ENCODE measurements around the gene PKNOX2. TPM values are rescaled to one million over a fixed set of nuclear protein-coding genes. Genes with fewer than 3 reads are reported as not detected.

The PKNOX2 gene
- total RNA-seq, 4 donors from 2014 or later: 0.40 to 5.9 (median 1.1) TPM; not detected in 1

- Histone ChIP-seq H3K9me3 (no peaks in the 10 kb centered on the region), H3K4me1 (no peaks in the 10 kb centered on the region), H3K36me3 (no peaks in the 10 kb centered on the region), H3K27me3 (peaks cover 0 to 8% (median 0%) of the 10 kb centered on the region in 4 donors), H3K4me3 (no peak overlapping the region), H3K27ac (no peak overlapping the region)
- no peak for DNase-seq
- intact Hi-C loops (cut with DNase I): no loop called here
- TF ChIP-seq POLR2A (IDR thresholded peaks at IDR 0.05) (no peak), CTCF (IDR thresholded peaks at IDR 0.05) (no peak)
- WGBS, 2 donors: 77 to 85% methylated on average over 4 of the region's 4 CpGs
Measured at GRCh38 chr11:125274774-125275173, 110.2 kb downstream of the PKNOX2 start.

GRCh38 chr11:125275905-125276618 is 111.5 kb downstream of the PKNOX2 start:
- no peak for DNase-seq
- no peaks in the 10 kb centered on the region for H3K4me1 ChIP-seq
- H3K27ac ChIP-seq: no peak overlapping the region
- peaks cover 0 to 8% (median 0%) of the 10 kb centered on the region in 4 donors for H3K27me3 ChIP-seq
- TF ChIP-seq POLR2A (IDR thresholded peaks at IDR 0.05): no peak
- no peak for TF ChIP-seq CTCF (IDR thresholded peaks at IDR 0.05)
- intact Hi-C loops (cut with DNase I): no loop called here
- H3K9me3 ChIP-seq: no peaks in the 10 kb centered on the region
- H3K36me3 ChIP-seq: no peaks in the 10 kb centered on the region
- H3K4me3 ChIP-seq: no peak overlapping the region
- 42 to 43% methylated on average over 5 of the region's 5 CpGs for WGBS, 2 donors

- peaks cover 0 to under 1% (median 0%) of the 10 kb centered on the region in 3 donors for H3K4me1 ChIP-seq
- TF ChIP-seq CTCF (IDR thresholded peaks at IDR 0.05): no peak
- no peak for TF ChIP-seq POLR2A (IDR thresholded peaks at IDR 0.05)
- H3K4me3 ChIP-seq: no peak overlapping the region
- peaks cover 0 to 8% (median 0%) of the 10 kb centered on the region in 4 donors for H3K27me3 ChIP-seq
- DNase-seq: no peak
- no peaks in the 10 kb centered on the region for H3K9me3 ChIP-seq
- intact Hi-C loops (cut with DNase I): no loop called here
- H3K27ac ChIP-seq: no peak overlapping the region
- no peaks in the 10 kb centered on the region for H3K36me3 ChIP-seq
Measured at GRCh38 chr11:125276619-125276976, 112.0 kb downstream of the PKNOX2 start.

GRCh38 chr11:125279676-125280418 is 115.3 kb downstream of the PKNOX2 start:
- WGBS, 2 donors: 82 to 92% methylated on average over 8 of the region's 8 CpGs
- no peak for DNase-seq
- no peak overlapping the region for H3K4me3 ChIP-seq
- no peaks in the 10 kb centered on the region for H3K36me3 ChIP-seq
- no peak overlapping the region for H3K27ac ChIP-seq
- peaks cover 0 to 4% (median 0%) of the 10 kb centered on the region in 3 donors for H3K4me1 ChIP-seq
- H3K27me3 ChIP-seq: no peaks in the 10 kb centered on the region
- TF ChIP-seq POLR2A (IDR thresholded peaks at IDR 0.05): no peak
- no peak for TF ChIP-seq CTCF (IDR thresholded peaks at IDR 0.05)
- H3K9me3 ChIP-seq: no peaks in the 10 kb centered on the region
- intact Hi-C loops (cut with DNase I): no loop called here

- TF ChIP-seq CTCF (IDR thresholded peaks at IDR 0.05) (no peak), POLR2A (IDR thresholded peaks at IDR 0.05) (no peak)
- no peaks in the 10 kb centered on the region for H3K27me3 ChIP-seq
- DNase-seq: no peak
- H3K9me3 ChIP-seq: no peaks in the 10 kb centered on the region
- peaks cover 0 to 4% (median 0%) of the 10 kb centered on the region in 3 donors for H3K4me1 ChIP-seq
- H3K27ac ChIP-seq: no peak overlapping the region
- H3K4me3 ChIP-seq: no peak overlapping the region
- H3K36me3 ChIP-seq: no peaks in the 10 kb centered on the region
- intact Hi-C loops (cut with DNase I): no loop called here
- WGBS, 2 donors: 76 to 88% methylated on average over 4 to 5 of the region's 5 CpGs
Measured at GRCh38 chr11:125280646-125281045, 116.1 kb downstream of the PKNOX2 start.

Data from esophagus squamous epithelium (tissue), 5 donors.